ENCODE data around the gene MYPN. TPM values are rescaled to one million over a fixed set of nuclear protein-coding genes. Genes with fewer than 3 reads are reported as not detected.

The MYPN gene
- total RNA-seq, 1 experiment from 2014 or later, result 6.0 TPM

DNA sequence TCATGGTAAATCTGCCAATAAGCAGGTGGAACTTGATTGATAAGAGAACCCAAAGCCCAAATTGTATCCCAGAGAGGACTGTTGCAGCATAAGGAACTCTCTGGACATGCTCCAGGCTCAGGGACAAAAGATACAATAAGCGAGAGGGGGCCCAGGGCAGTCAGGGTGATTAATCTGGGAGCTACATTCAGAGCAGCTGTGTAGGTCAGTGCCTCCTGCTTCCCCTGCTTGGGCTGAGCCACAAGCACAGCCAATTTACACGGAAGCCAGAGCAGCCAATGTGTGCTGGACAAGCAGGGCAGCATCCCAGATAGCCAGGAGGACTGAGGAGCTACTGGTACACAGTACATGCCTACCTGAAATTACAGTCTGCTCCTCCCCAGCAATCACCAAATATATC lies 24.2 kb downstream of the MYPN start:
- Histone ChIP-seq H3K4me3 (ENCODE audit: low read length) (no peak overlapping the region), H3K27me3 (ENCODE audit: low read length) (no peaks in the 10 kb centered on the region), H3K9ac (ENCODE audit: low read length) (no peak overlapping the region), H3K36me3 (ENCODE audit: low read depth, low read length) (no peaks in the 10 kb centered on the region), H3K4me1 (ENCODE audit: insufficient read depth, low read length) (peaks cover 45% of the 10 kb centered on the region), H3K4me2 (ENCODE audit: low read length) (no peak overlapping the region), H2AFZ (ENCODE audit: low read length) (peak overlapping the region; percentile 5; the same call in 1 of the 2 replicates), H3F3A (ENCODE audit: low read length, unreplicated experiment) (peaks cover 18% of the 10 kb centered on the region), H4K20me1 (ENCODE audit: low read length) (no peaks in the 10 kb centered on the region), H3K79me2 (ENCODE audit: low read length) (0 out of 2 replicates have a peak, but pooled peaks cover 6% of the 10 kb centered on the region), H3K9me3 (ENCODE audit: low read length) (no peaks in the 10 kb centered on the region), H3K27ac (ENCODE audit: low read length) (peak overlapping the region; percentile 22), H3K9me2 (replicated peaks; ENCODE audit: low read length) (no peaks in the 10 kb centered on the region; the same call in 1 of the 2 replicates)
- no TSS peak for BruUV-seq (replicated peaks)
- ATAC-seq (no peak), DNase-seq (peak; percentile 26)
- intact Hi-C loops (cut with micrococcal nuclease), result no loop called here
- ChIA-PET POLR2A (ENCODE audit: unreplicated experiment) (no interaction called here), CTCF (no interaction called here)
- TF ChIP-seq, protein P1, sequence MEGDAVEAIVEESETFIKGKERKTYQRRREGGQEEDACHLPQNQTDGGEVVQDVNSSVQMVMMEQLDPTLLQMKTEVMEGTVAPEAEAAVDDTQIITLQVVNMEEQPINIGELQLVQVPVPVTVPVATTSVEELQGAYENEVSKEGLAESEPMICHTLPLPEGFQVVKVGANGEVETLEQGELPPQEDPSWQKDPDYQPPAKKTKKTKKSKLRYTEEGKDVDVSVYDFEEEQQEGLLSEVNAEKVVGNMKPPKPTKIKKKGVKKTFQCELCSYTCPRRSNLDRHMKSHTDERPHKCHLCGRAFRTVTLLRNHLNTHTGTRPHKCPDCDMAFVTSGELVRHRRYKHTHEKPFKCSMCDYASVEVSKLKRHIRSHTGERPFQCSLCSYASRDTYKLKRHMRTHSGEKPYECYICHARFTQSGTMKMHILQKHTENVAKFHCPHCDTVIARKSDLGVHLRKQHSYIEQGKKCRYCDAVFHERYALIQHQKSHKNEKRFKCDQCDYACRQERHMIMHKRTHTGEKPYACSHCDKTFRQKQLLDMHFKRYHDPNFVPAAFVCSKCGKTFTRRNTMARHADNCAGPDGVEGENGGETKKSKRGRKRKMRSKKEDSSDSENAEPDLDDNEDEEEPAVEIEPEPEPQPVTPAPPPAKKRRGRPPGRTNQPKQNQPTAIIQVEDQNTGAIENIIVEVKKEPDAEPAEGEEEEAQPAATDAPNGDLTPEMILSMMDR (conservative IDR thresholded peaks at IDR 0.05; ENCODE audit: low read depth, low read length), result no peak
- TF ChIP-seq EZH2 (IDR thresholded peaks at IDR 0.05; ENCODE audit: low read length, unreplicated experiment) (no peak), EZH2phosphoT487 (IDR thresholded peaks at IDR 0.05; ENCODE audit: borderline replicate concordance, low read length) (no peak)

DNA sequence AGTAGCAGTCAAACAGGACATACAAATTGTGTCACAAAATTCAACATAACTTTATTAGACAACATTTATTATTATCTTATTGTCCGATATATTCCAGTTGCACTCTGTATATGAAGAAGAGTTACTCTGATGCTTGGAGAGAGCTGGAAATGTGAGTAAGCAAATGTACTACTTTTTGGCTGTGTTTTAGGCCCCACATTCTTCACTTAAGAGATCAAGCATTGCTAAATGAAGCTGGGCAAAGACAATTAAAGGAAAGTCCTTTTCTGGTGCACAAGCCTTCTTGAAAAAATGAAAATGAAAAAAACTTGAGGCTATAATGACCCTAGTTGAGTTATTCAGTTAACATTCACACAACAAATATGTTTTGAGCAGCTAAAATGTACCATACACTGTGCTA lies 26.1 kb downstream of the MYPN start:
- no peaks in the 10 kb centered on the region; the same call in 1 of the 2 replicates for H3K9me2 ChIP-seq (replicated peaks; ENCODE audit: low read length)
- no peaks in the 10 kb centered on the region for H3K9me3 ChIP-seq (ENCODE audit: low read length)
- H3K4me2 ChIP-seq (ENCODE audit: low read length), result peak overlapping the region; percentile 76
- H3K27ac ChIP-seq (ENCODE audit: low read length), result peak overlapping the region; percentile 88
- H3K4me3 ChIP-seq (ENCODE audit: low read length), result peak overlapping the region; percentile 24
- ChIA-PET CTCF (no interaction called here), POLR2A (ENCODE audit: unreplicated experiment) (interaction anchor here (0.6 to 0.9 kb wide), 3 partner anchors 40 to 66 kb away, joined by 3 to 4 read pairs (median 3); no protein-coding TSS in a partner anchor)
- H3K79me2 ChIP-seq (ENCODE audit: low read length), result 0 out of 2 replicates have a peak, but pooled peaks cover 6% of the 10 kb centered on the region
- peak overlapping the region; percentile 74 for H3K9ac ChIP-seq (ENCODE audit: low read length)
- DNase-seq (peak; percentile 51), ATAC-seq (peak; percentile 21)
- H3K4me1 ChIP-seq (ENCODE audit: insufficient read depth, low read length), result peaks cover 63% of the 10 kb centered on the region
- TF ChIP-seq EZH2 (IDR thresholded peaks at IDR 0.05; ENCODE audit: low read length, unreplicated experiment) (no peak), EZH2phosphoT487 (IDR thresholded peaks at IDR 0.05; ENCODE audit: borderline replicate concordance, low read length) (no peak)
- TF ChIP-seq, protein P1 (conservative IDR thresholded peaks at IDR 0.05; ENCODE audit: low read depth, low read length), result no peak
- no peaks in the 10 kb centered on the region for H3K27me3 ChIP-seq (ENCODE audit: low read length)
- no peaks in the 10 kb centered on the region for H4K20me1 ChIP-seq (ENCODE audit: low read length)
- intact Hi-C loops (cut with micrococcal nuclease), result loop anchor here (1.0 to 5.0 kb wide), 2 partner anchors 29 to 318 kb away; no protein-coding TSS in a partner anchor
- peaks cover 18% of the 10 kb centered on the region for H3F3A ChIP-seq (ENCODE audit: low read length, unreplicated experiment)
- no peak overlapping the region for H2AFZ ChIP-seq (ENCODE audit: low read length)
- no peaks in the 10 kb centered on the region for H3K36me3 ChIP-seq (ENCODE audit: low read depth, low read length)
- TSS peak; percentile 68 for BruUV-seq (replicated peaks)

All from PC-3 (cell line).